NCI-H82 (cell line): ENCODE results near the gene CLRN2.

Experiments
- DNase-seq: peaks from one replicate; lab custom pipeline; 2025; lab: John Stamatoyannopoulos, UW

The CLRN2 gene, protein sequence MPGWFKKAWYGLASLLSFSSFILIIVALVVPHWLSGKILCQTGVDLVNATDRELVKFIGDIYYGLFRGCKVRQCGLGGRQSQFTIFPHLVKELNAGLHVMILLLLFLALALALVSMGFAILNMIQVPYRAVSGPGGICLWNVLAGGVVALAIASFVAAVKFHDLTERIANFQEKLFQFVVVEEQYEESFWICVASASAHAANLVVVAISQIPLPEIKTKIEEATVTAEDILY

DNA sequence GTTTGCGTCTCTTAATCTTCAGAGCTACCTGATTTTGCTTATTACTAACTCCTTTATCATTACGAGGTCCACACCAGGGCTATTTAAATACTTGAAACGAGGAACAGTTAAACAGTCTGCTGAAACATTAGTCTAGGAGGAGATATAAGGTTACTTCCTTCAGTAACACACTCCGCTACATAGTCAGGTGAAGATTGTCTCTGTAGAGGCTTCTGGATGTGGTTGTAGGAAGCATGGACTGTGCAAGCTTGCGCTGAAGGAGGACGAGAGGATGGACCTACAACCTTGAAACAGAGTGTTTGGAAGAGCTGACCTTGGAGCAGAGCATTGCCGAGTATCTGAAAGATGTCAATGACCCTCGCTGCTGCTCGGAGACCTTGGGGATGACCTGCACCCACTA is at the start of gene CLRN2:
TSS of gene CLRN2 (plus strand) at position 301 of the 400 bp plus-strand sequence. CDS start 102 bp downstream, outside the sequence.
- no peak for DNase-seq

DNA sequence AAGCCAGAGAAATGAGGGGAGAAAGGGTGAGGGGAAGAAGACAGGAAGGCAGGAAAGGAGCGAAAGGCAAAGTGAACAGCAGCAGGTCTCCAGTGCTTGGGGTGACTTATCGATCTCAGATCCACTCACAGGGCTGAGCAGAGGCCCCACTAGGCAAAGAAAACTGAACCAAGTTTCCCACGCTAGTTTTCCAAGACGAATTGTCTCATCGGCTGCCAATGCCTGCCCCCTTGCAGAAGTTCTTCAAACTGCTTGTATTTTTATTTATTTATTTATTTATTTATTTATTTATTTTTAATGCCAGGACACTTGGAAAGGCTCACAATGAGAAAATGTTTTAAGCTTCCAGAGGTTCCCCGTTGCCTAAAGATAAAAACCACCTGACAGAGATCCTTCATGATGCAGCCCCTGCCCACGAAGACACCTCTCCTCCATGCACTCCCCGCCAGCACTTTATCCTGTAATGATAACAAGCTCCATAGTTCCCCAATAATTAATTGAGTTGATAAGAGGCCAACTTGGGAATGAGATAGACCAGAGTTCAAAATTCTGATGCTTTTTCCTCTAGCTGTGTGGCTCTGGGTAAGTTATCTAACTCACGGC is 46.2 kb upstream of the CLRN2 start:
- peak; percentile 61 for DNase-seq

DNA sequence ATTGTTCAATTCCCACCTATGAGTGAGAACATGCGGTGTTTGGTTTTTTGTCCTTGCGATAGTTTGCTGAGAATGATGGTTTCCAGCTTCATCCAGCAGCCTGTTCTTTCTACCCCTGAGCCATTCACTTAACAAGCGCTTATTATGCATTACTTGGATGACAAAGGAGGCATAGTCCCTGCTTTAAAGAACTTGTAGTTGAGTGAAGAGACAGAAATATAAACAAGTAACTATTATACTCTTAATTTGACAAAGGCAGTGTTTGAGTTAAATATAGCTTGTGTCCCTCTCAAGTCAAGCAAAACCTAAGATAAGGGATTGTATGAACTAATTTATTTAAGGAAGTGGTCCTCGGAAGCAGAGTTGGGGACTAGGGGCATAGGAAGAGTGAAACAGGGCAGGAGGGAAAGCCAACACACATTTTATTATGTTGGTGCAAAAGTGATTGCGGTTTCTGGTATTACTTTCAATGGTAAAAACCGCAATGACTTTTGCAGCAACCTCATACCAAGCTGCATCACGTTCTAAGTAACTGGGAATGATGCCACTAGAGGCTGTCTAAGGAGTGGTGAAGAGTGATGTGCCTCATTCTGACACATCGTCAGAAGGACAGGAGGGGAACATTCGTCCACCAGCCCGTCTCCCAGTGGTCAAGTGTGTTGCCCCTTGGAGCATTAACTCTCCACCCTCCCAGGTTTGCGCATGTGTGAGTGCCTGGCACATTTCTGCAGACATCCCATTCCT is 44.9 kb upstream of the CLRN2 start:
- no peak for DNase-seq

DNA sequence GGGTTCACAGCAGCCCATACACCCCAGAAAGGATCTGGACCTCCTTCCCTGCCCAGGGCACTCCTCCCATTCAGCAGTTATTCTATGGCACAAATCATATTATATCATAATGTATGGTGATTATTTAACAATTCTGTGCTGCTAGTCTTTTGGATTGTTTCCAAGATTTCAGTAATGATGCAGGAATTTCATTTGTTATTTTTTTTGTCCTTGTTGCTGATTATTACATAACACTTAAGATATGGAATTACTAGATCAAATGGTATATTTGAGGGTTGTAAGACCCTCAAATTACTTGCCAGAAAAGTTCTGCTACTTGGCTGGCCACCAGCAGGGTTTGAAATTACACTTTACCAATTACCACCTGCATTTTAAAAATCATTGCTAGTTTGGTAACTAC is 39.5 kb upstream of the CLRN2 start:
- no peak for DNase-seq

DNA sequence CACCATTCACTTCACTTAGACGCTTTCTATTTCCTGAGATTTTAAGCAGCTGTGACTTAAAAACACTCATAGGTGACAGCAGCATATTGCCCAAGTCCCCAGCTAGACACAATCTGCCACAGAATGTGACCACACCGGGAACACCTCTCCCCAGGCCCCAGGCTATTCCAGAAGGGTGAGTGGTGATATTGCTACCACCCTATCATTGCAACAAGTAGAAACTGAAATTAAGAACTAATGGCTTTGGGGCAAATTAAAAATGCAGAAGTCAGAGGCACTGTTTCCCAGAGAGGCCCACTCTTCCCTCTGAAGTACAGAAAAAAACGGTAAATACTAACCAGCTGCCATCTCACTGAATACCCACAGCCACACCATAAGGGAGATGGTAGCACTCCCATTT is 38.1 kb upstream of the CLRN2 start:
- no peak for DNase-seq

DNA sequence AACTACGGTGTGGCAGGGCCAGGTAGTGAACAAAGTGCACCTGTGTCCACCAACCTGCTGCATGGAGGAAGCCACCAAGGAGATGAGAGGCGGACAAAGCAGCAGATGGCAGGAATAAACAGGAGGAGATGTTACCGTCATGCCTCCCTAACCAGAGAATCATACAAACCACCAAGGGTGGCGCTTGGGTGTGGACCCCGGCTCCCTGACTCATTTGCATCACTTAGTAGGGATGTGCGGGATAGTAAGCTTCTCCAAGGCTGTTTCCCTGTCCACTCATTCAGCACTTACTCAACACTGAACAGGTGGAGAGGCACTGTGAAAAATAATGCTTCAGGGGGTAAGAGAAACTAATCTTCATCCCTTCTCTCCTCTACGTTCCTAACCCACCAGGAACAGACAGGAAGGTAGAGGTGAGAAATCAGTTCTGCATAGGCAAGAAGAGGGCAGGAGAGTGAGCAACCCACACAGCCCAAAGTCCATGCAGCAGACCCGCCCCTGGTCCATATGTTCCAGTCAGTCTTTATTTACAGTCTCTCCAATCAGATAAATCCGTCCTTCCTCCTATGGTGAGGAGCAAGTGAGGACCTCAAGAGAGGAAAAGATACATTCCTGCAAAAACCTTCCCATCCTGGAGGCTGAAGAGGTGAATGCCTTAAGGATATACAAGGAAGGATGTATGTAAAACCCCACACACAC is 37.0 kb upstream of the CLRN2 start:
- DNase-seq, result no peak

DNA sequence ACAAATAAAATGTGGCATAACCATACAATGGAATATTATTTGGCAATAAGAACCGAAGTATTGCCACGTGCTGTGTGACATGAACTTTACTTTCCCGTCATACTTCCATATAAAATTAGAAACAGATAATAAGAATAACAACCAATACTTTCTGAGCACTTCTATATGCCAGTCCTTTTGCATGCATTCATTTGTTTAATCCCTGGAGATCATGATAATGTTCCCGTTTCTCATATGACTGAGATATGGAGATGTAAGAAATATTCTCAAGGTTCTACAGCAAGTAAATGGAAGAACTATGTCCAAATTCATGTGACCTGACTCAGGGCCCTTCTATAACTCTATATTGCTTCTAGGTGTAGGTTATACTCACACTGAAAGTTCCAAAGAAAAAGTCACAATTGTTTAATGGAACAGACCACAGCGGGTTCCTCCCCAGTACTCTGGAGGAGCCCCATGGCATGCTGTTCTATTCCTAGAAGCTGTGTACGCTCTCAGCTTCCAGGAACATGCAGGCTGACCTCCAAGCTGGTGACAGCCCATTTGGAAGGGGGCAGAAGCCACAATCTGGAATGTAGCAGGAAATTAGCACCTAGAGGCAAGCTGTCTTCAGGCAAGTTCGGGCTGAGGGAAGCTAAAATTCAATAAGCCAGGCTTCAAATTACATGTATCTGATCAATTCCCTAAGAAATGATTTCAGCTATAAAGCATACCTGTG is 34.6 kb upstream of the CLRN2 start:
- DNase-seq, result no peak

DNA sequence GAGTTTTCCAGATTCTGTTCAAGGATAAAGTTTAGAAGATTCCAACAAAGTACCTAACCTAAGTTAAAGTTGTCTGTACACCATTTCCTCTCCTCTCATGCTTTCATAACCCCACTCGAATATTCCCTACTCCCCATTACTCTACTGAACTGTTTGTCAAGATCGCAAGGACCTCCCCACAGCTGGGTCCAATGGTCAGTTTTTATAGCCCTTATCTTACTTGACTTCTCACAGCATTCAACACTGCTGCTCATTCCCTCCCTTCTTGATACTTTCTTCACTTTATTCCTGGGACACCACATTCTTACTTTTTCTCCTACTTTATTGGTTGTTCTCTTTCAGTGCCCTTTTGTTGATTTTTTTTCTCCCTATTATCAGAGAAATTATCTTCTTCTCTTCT is 34.0 kb upstream of the CLRN2 start:
- no peak for DNase-seq

DNA sequence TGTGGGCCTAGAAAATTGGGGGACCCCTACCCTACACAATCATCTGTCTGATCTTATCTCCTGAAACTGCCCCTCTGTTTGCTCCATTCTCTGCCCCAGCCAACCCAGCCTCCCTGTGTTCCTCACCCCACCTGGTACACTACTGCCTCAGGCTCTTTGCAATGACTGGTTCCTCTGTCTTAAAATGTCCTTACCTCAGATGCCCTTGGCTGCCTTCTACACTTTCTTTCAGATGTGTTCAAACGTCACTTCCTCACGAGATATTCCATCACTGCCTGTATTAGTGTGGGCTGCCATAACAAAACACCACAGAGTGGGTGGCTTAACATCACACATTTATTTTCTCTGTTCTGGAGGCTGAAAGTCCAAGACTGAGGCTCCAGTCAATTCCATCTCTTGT is 32.2 kb upstream of the CLRN2 start:
- no peak for DNase-seq

DNA sequence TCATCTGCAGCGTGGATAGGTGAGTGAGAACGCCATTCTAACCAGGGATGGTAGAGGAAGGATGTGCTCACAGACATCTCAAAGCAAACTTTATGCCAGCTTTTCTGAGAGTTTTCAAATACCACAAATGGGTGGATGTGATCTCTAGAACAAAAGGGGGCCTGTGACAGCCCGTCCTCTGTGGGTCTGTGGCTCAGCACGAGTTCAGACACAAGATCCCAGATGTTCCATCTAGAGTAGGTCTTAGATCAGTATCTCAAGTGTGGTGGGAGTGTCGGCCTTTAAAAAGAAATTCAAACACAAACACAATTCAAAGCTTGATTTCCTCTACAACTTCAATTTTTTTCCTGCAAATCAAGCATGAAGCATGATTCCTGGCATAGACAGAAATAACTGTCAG is 25.8 kb upstream of the CLRN2 start:
- no peak for DNase-seq

DNA sequence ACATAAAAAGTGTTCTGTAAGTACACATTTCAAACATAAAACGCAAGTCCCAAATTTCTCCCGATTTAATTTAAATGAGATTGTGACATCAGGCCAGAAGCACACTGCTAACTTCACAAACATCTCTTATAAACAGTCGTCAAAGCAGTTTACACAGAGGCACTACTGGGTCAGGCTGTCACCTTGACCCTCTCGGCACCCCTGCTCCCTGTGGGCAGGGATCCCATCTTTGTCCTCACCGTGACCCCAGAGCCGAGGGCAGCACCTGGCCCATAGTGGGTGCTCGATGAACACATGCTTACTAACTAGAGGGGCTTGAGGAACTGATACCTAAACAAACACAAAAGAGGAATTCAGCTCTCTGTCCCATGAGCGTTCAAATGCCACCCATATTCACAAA is 25.2 kb upstream of the CLRN2 start:
- DNase-seq, result no peak

DNA sequence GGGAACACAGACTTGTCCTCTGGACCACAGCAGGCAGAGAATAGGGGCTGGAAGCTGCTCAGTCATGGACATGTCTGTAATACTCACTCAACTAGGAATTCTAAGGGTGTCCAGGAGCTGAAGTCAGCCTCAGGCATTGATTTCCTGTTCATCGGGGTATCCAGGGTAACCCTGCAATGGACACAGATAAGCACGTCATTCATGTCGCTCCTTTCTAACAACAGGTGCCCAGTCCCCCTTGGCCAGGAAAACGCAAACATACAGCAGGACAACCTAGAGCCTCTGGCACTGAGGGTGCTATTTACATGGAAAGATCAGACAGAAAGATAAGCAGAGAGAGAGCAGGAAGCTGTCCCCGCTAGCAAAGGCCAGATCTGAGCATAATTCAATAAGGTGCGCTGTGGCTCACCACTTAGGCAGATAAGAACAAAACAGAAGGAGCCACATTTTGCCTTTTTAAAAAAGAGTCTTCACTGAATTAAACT is 24.3 kb upstream of the CLRN2 start:
- DNase-seq, result no peak

DNA sequence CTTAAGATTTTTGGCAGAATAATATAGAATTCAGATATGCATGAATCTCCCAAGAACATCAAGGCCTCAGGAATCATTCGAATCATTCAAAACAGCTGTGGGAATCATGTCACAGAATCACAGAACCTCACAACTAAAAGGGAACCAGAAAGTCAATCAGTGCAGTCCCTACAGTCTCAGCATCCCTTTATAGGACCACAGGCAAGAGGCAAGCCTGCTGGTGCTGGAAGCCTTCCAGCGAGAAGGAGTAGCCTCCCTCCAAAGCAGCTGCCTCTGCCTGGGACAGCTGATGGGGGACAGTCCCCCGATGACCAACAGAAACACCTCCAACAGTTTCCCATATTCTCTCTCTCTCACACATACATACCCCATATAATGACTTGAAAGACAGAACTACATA is 23.8 kb upstream of the CLRN2 start:
- no peak for DNase-seq

DNA sequence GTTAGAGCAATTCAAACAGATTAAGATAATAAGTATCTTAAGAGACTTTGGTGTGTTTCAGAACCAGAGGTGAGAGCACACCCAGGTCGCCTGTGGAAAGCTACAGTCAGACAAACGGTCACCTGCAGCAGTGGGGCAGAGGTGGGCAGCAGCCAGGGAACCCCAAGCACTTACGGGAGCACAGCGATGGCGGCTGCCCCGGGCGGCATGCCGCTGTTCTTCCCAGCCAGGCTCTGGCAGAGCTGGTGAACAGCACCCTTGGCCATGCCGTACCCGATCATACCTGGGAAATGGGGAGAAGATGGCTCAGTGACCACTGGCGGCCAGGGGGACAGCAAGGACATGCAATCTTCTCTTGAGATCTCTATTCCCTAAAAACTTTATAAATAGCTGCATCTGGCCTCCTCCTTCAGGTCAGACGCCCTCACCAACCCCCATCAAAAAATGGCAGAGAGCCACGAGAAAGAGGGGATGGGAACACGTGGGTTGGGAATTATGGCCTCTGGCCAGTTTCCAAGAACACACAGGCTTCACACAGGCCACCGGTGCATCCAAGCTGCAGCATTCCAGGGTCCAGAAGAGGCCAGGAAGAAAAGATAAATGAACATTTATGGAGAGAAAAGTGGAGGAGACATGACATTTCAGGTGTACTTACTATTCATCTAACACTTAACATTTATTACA is 22.8 kb upstream of the CLRN2 start:
- DNase-seq, result no peak

DNA sequence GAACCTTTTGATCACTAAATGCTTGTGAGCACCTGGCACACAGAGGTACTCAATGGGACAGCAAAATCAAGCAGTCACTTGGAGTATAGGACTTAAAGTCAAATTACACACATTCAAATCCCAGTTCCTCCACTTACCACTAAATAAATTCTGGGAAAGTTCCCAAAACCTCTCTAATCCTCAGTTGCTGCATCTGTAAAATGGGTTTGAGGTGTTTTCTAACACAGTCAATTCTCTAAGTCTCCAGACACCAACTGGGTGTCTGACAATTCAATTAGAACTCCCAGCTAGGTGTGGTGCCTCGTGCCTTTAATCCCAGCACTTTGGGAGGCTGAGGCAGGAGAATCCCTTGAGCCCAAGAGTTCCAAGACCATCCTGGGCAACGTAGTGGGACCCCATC is 22.1 kb upstream of the CLRN2 start:
- no peak for DNase-seq

DNA sequence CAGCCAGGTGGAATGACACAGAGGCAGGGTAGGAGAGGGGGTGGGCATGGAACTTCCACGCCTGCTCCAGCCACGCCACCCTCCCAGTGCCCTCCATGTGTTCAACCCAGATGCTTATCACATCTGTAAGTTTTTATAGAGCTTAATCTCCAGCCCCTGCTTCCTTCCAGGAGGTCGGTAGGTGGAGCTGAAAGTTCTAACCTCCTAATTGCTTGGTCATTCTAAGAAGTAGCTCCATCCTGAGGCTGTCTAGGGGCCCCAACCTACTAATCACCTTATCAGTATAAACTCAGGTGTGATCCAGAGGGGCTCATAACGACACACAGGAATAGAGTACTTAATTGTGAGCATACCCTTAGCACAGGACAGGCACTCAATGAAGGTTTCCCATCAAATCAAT is 21.3 kb upstream of the CLRN2 start:
- DNase-seq, result no peak

DNA sequence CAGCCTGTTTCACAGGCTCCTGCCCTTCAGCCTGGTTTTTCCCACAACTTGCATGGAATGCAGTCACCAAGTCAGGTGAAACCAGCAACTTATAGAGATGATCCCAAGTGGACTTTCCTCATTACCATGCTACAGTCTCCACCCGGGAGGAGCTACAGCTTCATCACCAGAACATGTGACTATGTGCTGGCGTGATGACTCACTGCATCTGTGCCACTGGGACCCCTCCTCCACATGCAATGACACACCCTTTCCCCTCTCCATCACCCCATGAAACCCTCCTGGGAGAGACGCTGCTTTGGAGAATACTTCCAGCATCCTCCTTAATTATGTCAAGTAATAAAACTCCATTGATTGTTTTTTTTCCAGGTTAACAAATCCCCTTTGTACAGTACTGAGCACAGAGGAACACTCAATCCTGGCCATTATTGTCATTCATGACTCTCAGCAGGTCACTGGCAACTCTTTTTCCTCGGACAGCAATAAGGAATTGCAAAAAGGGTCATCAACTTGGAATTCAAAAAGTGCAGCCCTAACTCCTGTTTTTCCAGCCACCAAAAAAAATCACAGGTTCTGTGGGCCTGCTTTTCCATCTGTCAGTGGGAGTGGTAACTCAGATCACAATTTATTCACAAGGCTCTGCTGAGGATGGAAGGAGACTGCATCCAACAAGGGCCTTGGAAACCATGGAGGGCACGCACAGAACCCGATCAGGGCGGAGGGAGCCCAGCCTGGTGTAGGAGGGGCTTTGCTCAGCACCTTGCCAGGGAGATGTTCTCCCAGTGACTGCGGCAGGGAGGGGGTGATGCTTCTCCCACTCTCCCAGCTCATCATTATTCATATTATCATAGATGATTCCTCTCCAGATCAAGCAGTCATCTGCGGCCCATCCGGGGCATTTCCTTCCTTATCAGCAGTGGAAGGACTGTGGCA is 20.4 kb upstream of the CLRN2 start:
- DNase-seq, result no peak

DNA sequence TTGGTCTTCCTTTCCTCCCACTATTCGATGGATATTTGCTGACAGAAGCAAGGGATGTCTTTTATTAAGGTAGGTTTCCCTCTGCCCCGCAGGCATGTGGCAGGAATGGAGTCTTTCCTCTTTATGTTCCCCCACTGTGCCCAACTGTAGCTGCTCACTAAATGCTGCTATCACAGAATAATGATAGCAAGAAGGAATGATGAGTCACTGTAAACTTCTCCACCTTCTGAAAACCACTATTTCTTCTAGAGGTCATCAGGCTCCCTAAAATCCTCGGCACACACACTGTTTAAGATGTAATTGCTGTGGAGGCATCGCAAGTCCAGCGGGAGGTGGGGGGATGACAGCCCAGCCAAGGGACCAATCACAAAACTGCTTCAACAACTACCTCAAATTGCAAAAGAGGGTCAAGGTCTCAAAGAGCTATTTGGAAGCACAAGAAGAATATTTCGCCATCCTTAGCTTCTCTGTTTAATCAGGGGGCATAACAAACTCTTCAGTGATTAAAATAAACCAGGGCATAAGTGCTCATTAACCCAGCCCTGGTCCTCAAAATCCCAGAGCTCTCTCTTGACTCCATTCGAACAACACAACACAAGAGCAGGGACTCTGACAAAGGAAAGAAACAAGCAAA is 17.0 kb upstream of the CLRN2 start:
- DNase-seq, result no peak

DNA sequence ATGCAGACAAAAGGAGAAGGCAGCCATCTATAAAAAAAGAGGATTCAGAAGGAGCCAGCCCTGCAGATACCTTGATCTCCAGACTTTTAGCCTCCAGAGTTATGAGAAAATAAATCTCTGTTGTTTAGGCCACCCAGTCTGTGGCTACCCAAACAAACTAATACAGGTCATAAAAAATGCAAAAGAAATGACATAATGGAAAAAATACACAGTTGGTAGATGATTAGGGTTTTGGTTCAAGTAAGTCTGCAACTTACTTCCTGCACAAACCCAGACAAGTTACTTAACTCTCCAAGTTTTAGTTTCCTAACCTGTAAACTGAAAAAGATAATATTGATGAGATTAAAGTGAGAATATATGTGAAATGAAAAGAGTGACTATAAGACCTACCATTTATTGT is 14.4 kb upstream of the CLRN2 start:
- DNase-seq, result no peak

DNA sequence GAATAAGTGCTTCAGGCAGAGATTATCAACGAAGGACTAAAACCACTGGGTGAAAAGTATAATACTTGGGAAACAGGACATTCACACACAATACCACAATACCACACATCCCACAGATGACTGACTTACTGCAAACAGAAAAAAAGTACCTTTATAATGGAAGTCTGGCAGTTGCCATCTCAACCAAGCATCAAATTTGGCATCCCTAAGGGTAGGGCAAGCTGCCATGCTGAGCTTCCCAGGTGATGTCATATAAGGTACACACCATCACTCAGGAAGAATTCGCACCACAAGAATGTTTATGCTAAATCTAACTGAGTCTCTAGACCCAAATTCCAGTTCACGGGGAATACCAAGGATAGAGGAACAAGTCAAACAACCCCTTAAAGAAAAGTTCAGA is 12.2 kb upstream of the CLRN2 start:
- DNase-seq, result no peak
